A549 (cell line): Measurements from ENCODE around the gene TPO. TPM values are rescaled to one million over a fixed set of nuclear protein-coding genes. Genes with fewer than 3 reads are reported as not detected.

Source experiments
- ATAC-seq, 2 experiments: fragments of 200-7000 bp in 1 of 2; fragments of >200 bp in 1 of 2; cut with Nextera tagmentation in 1 of 2; cut with Tn5 transposase in 1 of 2; 3 replicates each; pipeline versions ENCODE4 v1.8.0 to v1.9.1; 2018 to 2020; ENCODE audit warnings: mild to moderate bottlenecking in 1 of 2, moderate library complexity in 1 of 2
- CTCF ChIA-PET: fragments of 300-600 bp; sonication (Branson Sonifier 250); formaldehyde crosslinking; extraction: SDS; loops from one replicate; lab custom pipeline; 2021; ENCODE audit warnings: antibody characterized with exemption, inconsistent platforms; lab: Yijun Ruan, JAX
- POLR2A ChIA-PET: fragments of 350-600 bp; formaldehyde crosslinking; extraction: SDS; loops from one replicate; lab custom pipeline; 2021; ENCODE audit warnings: antibody characterized with exemption, inconsistent platforms; lab: Yijun Ruan, JAX
- DNase-seq, 2 experiments: peaks; one replicate each; pipeline versions ENCODE4 v3.0.0 to v3.0.0-alpha.2; 2011 to 2016; ENCODE audit warnings: low read depth in 1 of 2, low spot score in 1 of 2
- FAIRE-seq: peaks from 2 replicates; lab custom pipeline; 2011; peaks lifted over from hg19 to GRCh38; lab: Jason Lieb, UNC
- H3K27ac ChIP-seq, 2 experiments: fragments of >200 bp; sonication (Bioruptor Twin); formaldehyde crosslinking; 3 replicates each; pipeline ENCODE4 v1.5.1; 2016 to 2017
- H3K4me1 ChIP-seq: fragments of >200 bp; sonication (Bioruptor Twin); formaldehyde crosslinking; 3 replicates; pipeline ENCODE4 v1.6.1; 2016
- H3K4me2 ChIP-seq: fragments of >200 bp; sonication (Bioruptor Twin); formaldehyde crosslinking; 3 replicates; pipeline ENCODE4 v1.6.1; 2016
- H3K4me3 ChIP-seq: fragments of >200 bp; sonication (Bioruptor Twin); formaldehyde crosslinking; 3 replicates; pipeline ENCODE4 v1.5.1; 2016
- H3K9me3 ChIP-seq: fragments of >200 bp; sonication (Bioruptor Twin); formaldehyde crosslinking; 3 replicates; pipeline ENCODE4 v1.6.1; 2016
- BHLHE40 ChIP-seq: IDR thresholded peaks from 2 replicates; pipeline ENCODE4 v1.6.1; 2012; ENCODE audit warnings: low read depth, low read length, inconsistent platforms
- CBX2 ChIP-seq: fragments of 200-600 bp; sonication (generic); IDR thresholded peaks from 2 replicates; pipeline ENCODE4 v1.6.1; 2016; ENCODE audit warnings: low read depth, mild to moderate bottlenecking, borderline replicate concordance
- CBX8 ChIP-seq: fragments of 200-600 bp; sonication (generic); IDR thresholded peaks from 2 replicates; pipeline ENCODE4 v1.6.1; 2016
- EHMT2 ChIP-seq: fragments of 200-600 bp; sonication (generic); IDR thresholded peaks from 2 replicates; pipeline ENCODE4 v1.6.1; 2016; ENCODE audit warnings: antibody characterized with exemption, low read depth, mild to moderate bottlenecking, moderate library complexity
- ESRRA ChIP-seq: fragments of 150-350 bp; IDR thresholded peaks from 2 replicates; pipeline ENCODE4 v1.6.1; 2014; ENCODE audit warnings: mild to moderate bottlenecking, low read length, borderline replicate concordance
- FOXS1 ChIP-seq: fragments of 250-450 bp; sonication (Bioruptor Pico); IDR thresholded peaks from 2 replicates; pipeline ENCODE4 v1.5.0; 2020; ENCODE audit warnings: mild to moderate bottlenecking, moderate library complexity
- HOXA7 ChIP-seq: fragments of 250-450 bp; sonication (Bioruptor Pico); IDR thresholded peaks from 2 replicates; pipeline ENCODE4 v1.5.0; 2020; ENCODE audit warnings: mild to moderate bottlenecking, moderate library complexity
- KDM5A ChIP-seq: fragments of 200-600 bp; sonication (generic); IDR thresholded peaks from 2 replicates; pipeline ENCODE4 v1.6.1; 2016; ENCODE audit warnings: antibody characterized with exemption, mild to moderate bottlenecking
- MAZ ChIP-seq: fragments of 150-350 bp; IDR thresholded peaks from 2 replicates; pipeline ENCODE4 v1.6.1; 2014; ENCODE audit warnings: antibody characterized with exemption, low read depth, low read length, borderline replicate concordance
- MYC ChIP-seq: IDR thresholded peaks from 2 replicates; pipeline ENCODE4 v1.6.1; 2012; ENCODE audit warnings: mild to moderate bottlenecking, inconsistent platforms, low read length, improper control_type of control experiment, borderline replicate concordance
- RFX5 ChIP-seq: fragments of 450-650 bp; IDR thresholded peaks from 2 replicates; pipeline ENCODE4 v1.7.1; 2014; ENCODE audit warnings: antibody characterized with exemption, mild to moderate bottlenecking, moderate library complexity
- TFCP2L1 ChIP-seq: fragments of 250-450 bp; sonication (Bioruptor Pico); IDR thresholded peaks from 2 replicates; pipeline ENCODE4 v1.5.0; 2021; ENCODE audit warnings: mild to moderate bottlenecking
- TP53 ChIP-seq: fragments of 250-450 bp; sonication (Bioruptor Pico); IDR thresholded peaks from 2 replicates; pipeline ENCODE4 v1.5.0; 2021; ENCODE audit warnings: mild to moderate bottlenecking, moderate library complexity
- ZNF302 ChIP-seq: fragments of 250-450 bp; sonication (Bioruptor Pico); IDR thresholded peaks from 2 replicates; pipeline ENCODE4 v1.9.0; 2021; ENCODE audit warnings: inconsistent platforms, mild to moderate bottlenecking, moderate library complexity
- WGBS: methylation state at CpG from one replicate; pipeline ENCODE4 v1.1.6; 2017; ENCODE audit errors: missing lambda C conversion rate; 5-methylcytosine and 5-hydroxymethylcytosine counted together
- polyA plus RNA-seq, 4 experiments: library from polyadenylated mRNA; depleted of rRNA in 3 of 4; stranded (reverse); fragments of >200 nt; fragmentation: RNase III in 1 of 4; extraction: RNeasy Plus Mini Kit Qiagen cat#74134 plus additional on column Dnase treatment in 1 of 4; gene quantifications; 2 replicates in 3 of 4; 3 replicates in 1 of 4; pipeline ENCODE4 v1.2.3, GENCODE V29; 2011 to 2017
- TF ChIP-seq, protein P1 (sequence below): fragments of 450-650 bp; IDR thresholded peaks from 2 replicates; pipeline ENCODE4 v1.6.1; 2014; ENCODE audit warnings: antibody characterized with exemption
- TF ChIP-seq, protein P2 (sequence below): fragments of 200-600 bp; sonication (generic); IDR thresholded peaks from 2 replicates; pipeline ENCODE4 v1.6.1; 2016; ENCODE audit warnings: antibody characterized with exemption, mild to moderate bottlenecking, moderate library complexity
- TF ChIP-seq, protein P3 (sequence below): IDR thresholded peaks from 2 replicates; pipeline ENCODE4 v1.6.1; 2012; ENCODE audit warnings: low read depth, borderline replicate concordance
- TF ChIP-seq, protein P4 (sequence below): fragments of >200 bp; sonication (Bioruptor Twin); formaldehyde crosslinking; IDR thresholded peaks from 3 replicates; pipeline ENCODE4 v1.5.1; 2016

TPO gene
- polyA plus RNA-seq, 2 of the 4 experiments (the other 2 are of a cell fraction), result 0.05 TPM; not detected in 1

DNA sequence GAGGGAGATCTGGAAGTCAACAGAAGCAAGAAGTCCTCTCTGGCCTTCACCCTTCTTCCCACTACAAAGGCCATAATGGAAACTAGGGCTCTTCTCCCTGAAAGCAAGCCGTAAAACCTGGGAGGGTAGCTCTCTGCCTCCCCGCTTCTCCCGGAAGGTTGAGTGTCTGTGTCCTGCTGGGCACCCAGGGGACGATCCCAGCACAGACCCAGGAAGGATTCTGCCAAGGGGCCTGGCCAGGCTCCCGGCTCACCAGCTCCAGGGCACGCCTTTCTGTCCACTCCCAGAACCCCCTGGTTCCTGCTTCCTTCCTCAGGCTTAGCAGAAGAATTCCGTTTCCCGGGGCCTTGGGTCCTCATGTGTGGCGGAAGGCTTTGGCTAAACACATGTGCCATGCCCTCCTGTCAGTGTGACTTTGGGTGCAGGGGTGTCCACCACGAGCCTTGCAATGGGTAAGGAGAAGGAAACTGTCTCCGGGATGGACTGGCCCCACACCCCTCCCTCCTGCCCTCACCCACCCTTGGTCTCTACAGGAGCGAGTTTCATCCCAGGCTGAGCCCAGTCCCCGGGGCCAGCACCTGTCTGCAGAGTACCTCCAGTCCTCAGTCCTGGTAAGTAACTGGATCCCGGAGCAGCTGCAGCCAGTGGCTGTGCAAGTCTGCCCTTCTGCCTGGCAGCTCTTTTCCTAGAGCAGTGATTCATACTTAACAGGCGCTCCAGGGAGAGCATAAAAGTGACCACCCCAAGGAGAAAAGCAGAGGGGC, 135.8 kb downstream of the TPO start:
- POLR2A ChIA-PET, result no interaction called here
- H3K4me1 ChIP-seq, result no peaks in the 10 kb centered on the region
- H3K9me3 ChIP-seq, result no peaks in the 10 kb centered on the region
- H3K4me3 ChIP-seq, result no peak overlapping the region
- TF ChIP-seq MAZ (no peak), CBX2 (no peak), HOXA7 (CRISPR knock-in tag) (no peak), TFCP2L1 (CRISPR knock-in tag) (no peak), TP53 (CRISPR knock-in tag) (no peak), EHMT2 (no peak), BHLHE40 (no peak), FOXS1 (no peak), MYC (no peak), CBX8 (no peak), KDM5A (no peak), ZNF302 (no peak)
- TF ChIP-seq, protein P1, sequence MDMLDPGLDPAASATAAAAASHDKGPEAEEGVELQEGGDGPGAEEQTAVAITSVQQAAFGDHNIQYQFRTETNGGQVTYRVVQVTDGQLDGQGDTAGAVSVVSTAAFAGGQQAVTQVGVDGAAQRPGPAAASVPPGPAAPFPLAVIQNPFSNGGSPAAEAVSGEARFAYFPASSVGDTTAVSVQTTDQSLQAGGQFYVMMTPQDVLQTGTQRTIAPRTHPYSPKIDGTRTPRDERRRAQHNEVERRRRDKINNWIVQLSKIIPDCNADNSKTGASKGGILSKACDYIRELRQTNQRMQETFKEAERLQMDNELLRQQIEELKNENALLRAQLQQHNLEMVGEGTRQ, result no peak
- TF ChIP-seq, protein P2, sequence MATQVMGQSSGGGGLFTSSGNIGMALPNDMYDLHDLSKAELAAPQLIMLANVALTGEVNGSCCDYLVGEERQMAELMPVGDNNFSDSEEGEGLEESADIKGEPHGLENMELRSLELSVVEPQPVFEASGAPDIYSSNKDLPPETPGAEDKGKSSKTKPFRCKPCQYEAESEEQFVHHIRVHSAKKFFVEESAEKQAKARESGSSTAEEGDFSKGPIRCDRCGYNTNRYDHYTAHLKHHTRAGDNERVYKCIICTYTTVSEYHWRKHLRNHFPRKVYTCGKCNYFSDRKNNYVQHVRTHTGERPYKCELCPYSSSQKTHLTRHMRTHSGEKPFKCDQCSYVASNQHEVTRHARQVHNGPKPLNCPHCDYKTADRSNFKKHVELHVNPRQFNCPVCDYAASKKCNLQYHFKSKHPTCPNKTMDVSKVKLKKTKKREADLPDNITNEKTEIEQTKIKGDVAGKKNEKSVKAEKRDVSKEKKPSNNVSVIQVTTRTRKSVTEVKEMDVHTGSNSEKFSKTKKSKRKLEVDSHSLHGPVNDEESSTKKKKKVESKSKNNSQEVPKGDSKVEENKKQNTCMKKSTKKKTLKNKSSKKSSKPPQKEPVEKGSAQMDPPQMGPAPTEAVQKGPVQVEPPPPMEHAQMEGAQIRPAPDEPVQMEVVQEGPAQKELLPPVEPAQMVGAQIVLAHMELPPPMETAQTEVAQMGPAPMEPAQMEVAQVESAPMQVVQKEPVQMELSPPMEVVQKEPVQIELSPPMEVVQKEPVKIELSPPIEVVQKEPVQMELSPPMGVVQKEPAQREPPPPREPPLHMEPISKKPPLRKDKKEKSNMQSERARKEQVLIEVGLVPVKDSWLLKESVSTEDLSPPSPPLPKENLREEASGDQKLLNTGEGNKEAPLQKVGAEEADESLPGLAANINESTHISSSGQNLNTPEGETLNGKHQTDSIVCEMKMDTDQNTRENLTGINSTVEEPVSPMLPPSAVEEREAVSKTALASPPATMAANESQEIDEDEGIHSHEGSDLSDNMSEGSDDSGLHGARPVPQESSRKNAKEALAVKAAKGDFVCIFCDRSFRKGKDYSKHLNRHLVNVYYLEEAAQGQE, result no peak
- TF ChIP-seq, protein P3, sequence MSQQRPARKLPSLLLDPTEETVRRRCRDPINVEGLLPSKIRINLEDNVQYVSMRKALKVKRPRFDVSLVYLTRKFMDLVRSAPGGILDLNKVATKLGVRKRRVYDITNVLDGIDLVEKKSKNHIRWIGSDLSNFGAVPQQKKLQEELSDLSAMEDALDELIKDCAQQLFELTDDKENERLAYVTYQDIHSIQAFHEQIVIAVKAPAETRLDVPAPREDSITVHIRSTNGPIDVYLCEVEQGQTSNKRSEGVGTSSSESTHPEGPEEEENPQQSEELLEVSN, result no peak
- TF ChIP-seq, all 56 proteins: peak for 0
- WGBS, result 39% methylated on average over 15 of the region's 15 CpGs
- Histone ChIP-seq H3K27ac (no peak overlapping the region), H3K4me2 (no peak overlapping the region)
- no peak for DNase-seq
- CTCF ChIA-PET, result interaction anchor here (1.7 to 3.6 kb wide), 6 partner anchors 10 to 695 kb away, joined by 3 to 26 read pairs (median 6); no protein-coding TSS in a partner anchor
- FAIRE-seq, result no peak
- ATAC-seq, result no peak

DNA sequence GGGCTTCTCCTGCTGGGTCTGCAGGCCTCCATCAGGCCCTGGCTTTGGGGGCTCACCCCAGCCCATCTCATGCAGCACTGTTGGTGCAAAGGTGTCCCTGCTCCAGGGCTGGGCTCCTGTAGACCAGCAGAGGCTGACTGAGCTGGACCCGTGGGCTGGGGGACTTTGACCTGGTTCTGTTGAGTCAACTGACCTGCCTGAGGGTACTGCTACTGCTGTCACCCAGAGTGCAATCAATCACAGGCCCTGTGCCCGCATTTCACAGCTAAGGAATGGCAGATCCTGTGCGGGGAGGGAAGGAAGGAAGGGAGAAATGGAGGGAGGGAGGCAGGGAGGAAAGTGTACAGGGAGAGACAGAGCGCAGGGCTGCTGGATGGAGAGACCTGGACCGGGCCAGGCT, 136.8 kb downstream of the TPO start:
- 45% methylated on average over 5 of the region's 5 CpGs for WGBS
- Histone ChIP-seq H3K4me3 (no peak overlapping the region), H3K27ac (no peak overlapping the region), H3K4me2 (no peak overlapping the region), H3K4me1 (no peaks in the 10 kb centered on the region), H3K9me3 (no peaks in the 10 kb centered on the region)
- CTCF ChIA-PET, result interaction anchor here (0.6 to 3.6 kb wide), 22 partner anchors 9 to 1267 kb away, joined by 3 to 26 read pairs (median 4); no protein-coding TSS in a partner anchor
- POLR2A ChIA-PET, result no interaction called here
- DNase-seq (no peak), ATAC-seq (peak; percentile 1 to 16; a peak in 3 of 6 replicates), FAIRE-seq (no peak)
- TF ChIP-seq KDM5A (no peak), ESRRA (no peak), RFX5 (no peak)
- TF ChIP-seq, protein P4, sequence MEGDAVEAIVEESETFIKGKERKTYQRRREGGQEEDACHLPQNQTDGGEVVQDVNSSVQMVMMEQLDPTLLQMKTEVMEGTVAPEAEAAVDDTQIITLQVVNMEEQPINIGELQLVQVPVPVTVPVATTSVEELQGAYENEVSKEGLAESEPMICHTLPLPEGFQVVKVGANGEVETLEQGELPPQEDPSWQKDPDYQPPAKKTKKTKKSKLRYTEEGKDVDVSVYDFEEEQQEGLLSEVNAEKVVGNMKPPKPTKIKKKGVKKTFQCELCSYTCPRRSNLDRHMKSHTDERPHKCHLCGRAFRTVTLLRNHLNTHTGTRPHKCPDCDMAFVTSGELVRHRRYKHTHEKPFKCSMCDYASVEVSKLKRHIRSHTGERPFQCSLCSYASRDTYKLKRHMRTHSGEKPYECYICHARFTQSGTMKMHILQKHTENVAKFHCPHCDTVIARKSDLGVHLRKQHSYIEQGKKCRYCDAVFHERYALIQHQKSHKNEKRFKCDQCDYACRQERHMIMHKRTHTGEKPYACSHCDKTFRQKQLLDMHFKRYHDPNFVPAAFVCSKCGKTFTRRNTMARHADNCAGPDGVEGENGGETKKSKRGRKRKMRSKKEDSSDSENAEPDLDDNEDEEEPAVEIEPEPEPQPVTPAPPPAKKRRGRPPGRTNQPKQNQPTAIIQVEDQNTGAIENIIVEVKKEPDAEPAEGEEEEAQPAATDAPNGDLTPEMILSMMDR, result no peak
